Heart left ventricle (tissue), 13 donors: ENCODE data around the gene PSMA6.

Experiments
- POLR2A ChIP-seq, 2 donors: fragments of 450-650 bp; IDR thresholded peaks; one replicate each; pipeline ENCODE4 v1.6.1; 2017; ENCODE audit warnings: antibody characterized with exemption in 2 of 2, mild to moderate bottlenecking in 2 of 2, moderate library complexity in 2 of 2
- TF ChIP-seq, protein P1 (sequence below), 12 donors: fragments of 200-600 bp; sonication (generic) in 4 of 12; IDR thresholded peaks; one replicate each; pipeline versions ENCODE4 v1.5.0 to v1.8.0; 2018 to 2022; ENCODE audit warnings: antibody characterized with exemption in 12 of 12, mild to moderate bottlenecking in 5 of 12
- donor health status: ischemic (EF 13 %, LVEDD 7.1; RV severe dilation, severe dysfunction).
- donor health status: DM: no; HTN: yes; CAD: no.
- donor health status: DM: no; HTN: no; CAD: no.
- donor health status: ischemic (EF 25% LVEDD 6.9; RV normal size, moderate dysfunction).
- donor health status: ischemic (EF 25% LVEDD 5.7; RV mildly dilated, moderate dysfunction).
- donor health status: ischemic (EF 35%, LVEDD 5.7; RV mildly dilated, moderate dysfunction).
- donor health status: nonischemic (EF 11% LVEDD 7.7; RV severe dilation, severe dysfunction).
- donor health status: DM: yes; HTN: yes; CAD: no.
- donor health status: PGD.
- donor health status: ischemic (EF 29% LVEDD 5.4; RV normal size, mild dysfunction).
- donor health status: nonischemic (EF 23%, LVEDD 6.1; RV moderate dilation, normal function).

DNA sequence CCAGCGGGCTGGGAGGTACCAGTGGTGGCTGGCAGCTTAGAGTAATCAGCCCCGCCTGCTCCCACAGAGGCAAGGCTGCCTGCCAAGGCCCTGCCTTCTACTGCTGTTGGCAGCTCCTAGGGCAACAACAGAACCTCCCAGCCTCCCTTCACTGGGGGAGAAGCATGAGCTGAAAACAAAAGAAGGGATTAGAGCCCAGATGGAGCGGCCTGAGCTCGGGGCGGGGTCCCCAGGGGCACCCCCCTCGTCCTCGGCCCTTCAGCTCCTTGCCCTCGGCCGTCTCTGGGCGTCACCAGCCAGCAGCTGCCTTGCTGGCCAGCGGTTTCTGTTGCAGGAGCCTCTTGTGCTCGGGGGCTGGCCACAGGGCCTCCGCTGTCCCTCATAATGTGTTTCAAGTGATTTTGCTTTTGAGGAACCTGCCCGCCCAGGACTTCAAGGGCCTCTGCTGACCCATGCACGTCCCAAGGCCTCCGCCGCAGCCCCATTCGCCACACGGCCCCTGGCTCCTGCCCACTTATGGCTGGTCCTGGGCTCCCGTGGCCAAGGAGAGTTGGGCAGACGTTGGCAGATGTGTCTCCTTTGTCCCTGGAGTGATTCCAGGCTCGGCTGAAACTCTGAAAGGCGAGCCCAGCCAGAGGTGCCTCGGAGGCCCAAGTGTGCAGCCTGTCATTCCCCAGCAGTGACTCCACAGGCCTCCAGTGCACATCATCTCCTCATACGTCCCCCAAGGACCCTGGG, 49.7 kb downstream of the PSMA6 start:
- TF ChIP-seq, protein P1, sequence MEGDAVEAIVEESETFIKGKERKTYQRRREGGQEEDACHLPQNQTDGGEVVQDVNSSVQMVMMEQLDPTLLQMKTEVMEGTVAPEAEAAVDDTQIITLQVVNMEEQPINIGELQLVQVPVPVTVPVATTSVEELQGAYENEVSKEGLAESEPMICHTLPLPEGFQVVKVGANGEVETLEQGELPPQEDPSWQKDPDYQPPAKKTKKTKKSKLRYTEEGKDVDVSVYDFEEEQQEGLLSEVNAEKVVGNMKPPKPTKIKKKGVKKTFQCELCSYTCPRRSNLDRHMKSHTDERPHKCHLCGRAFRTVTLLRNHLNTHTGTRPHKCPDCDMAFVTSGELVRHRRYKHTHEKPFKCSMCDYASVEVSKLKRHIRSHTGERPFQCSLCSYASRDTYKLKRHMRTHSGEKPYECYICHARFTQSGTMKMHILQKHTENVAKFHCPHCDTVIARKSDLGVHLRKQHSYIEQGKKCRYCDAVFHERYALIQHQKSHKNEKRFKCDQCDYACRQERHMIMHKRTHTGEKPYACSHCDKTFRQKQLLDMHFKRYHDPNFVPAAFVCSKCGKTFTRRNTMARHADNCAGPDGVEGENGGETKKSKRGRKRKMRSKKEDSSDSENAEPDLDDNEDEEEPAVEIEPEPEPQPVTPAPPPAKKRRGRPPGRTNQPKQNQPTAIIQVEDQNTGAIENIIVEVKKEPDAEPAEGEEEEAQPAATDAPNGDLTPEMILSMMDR (IDR thresholded peaks at IDR 0.05), result no peak
- peak in 1 of 2 donors; percentile 74 for TF ChIP-seq POLR2A (IDR thresholded peaks at IDR 0.05)
